GM13976 (cell line): ENCODE results near the gene AKAP5.

ENCODE experiments used
- DNase-seq: peaks from one replicate; pipeline ENCODE4 v3.0.0; 2012; ENCODE audit warnings: low spot score
- CTCF ChIP-seq: IDR thresholded peaks from 2 replicates; pipeline ENCODE4 v1.5.1; 2012; ENCODE audit warnings: borderline replicate concordance, mild to moderate bottlenecking; ENCODE audit not compliant: insufficient read depth; ENCODE audit errors: extremely low read depth, missing control alignments, control extremely low read depth
- in situ Hi-C: fragments of 300-500 bp; cut with MboI; formaldehyde crosslinking; loops from one replicate; pipeline ENCODE4 v1.12.0; 2022; ENCODE audit warnings: low sequenced_read_pairs, mixed read lengths, inconsistent platforms; ENCODE audit not compliant: unreplicated experiment

Gene AKAP5

GRCh38 chr14:64442300-64442988 lies 22.9 kb upstream of the AKAP5 start:
- no peak for DNase-seq
- in situ Hi-C loops, result no loop called here
- no peak for TF ChIP-seq CTCF

GRCh38 chr14:64444140-64444539 lies 21.2 kb upstream of the AKAP5 start:
- in situ Hi-C loops, result no loop called here

GRCh38 chr14:64444984-64445845 lies 20.1 kb upstream of the AKAP5 start:
- peak; percentile 84 for DNase-seq
- in situ Hi-C loops, result no loop called here
- TF ChIP-seq CTCF, result no peak

More at GRCh38 chr14:64444140-64444539, 21.2 kb upstream of the AKAP5 start:
- no peak for TF ChIP-seq CTCF
- DNase-seq, result no peak

- in situ Hi-C loops, result no loop called here
- no peak for TF ChIP-seq CTCF
- no peak for DNase-seq
These were observed 17.2 kb upstream of the AKAP5 start for GRCh38 chr14:64447876-64448670.

GRCh38 chr14:64450255-64450654 lies 15.0 kb upstream of the AKAP5 start:
- TF ChIP-seq CTCF, result no peak
- in situ Hi-C loops, result no loop called here
- no peak for DNase-seq

- DNase-seq, result no peak
- in situ Hi-C loops, result no loop called here
- TF ChIP-seq CTCF, result no peak
These were observed 10.6 kb upstream of the AKAP5 start for GRCh38 chr14:64454671-64455070.
